Measurements from ENCODE around the gene TFAP2B.

Gene TFAP2B

DNA sequence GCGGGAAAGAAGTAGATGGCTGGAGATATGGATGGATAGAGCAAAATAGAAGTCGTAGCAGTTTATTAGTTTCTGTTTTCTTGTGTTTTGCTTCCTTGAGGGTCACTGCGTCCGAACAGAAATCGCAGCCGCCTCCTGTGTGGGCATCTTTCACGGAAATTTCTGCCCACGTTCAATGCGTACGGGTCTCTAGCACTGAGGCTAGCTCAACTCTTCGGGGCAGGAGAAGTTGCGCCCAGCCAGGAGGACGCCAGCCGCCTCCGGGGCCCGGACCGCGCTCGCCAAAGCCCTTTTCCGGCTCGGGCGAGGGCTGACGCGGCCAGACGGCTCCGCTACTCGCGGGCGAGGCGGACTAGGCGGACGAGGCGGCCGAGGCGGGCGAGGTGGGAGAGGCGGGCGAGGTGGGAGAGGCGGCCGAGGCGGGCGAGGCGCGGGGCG is 814 bp downstream of the TFAP2B start:
- no peak for DNase-seq
- TF ChIP-seq POLR2A (IDR thresholded peaks at IDR 0.05; ENCODE audit: low read length): no peak
- no peak for TF ChIP-seq GATA1 (IDR thresholded peaks at IDR 0.05; ENCODE audit: low read depth, low read length)

DNA sequence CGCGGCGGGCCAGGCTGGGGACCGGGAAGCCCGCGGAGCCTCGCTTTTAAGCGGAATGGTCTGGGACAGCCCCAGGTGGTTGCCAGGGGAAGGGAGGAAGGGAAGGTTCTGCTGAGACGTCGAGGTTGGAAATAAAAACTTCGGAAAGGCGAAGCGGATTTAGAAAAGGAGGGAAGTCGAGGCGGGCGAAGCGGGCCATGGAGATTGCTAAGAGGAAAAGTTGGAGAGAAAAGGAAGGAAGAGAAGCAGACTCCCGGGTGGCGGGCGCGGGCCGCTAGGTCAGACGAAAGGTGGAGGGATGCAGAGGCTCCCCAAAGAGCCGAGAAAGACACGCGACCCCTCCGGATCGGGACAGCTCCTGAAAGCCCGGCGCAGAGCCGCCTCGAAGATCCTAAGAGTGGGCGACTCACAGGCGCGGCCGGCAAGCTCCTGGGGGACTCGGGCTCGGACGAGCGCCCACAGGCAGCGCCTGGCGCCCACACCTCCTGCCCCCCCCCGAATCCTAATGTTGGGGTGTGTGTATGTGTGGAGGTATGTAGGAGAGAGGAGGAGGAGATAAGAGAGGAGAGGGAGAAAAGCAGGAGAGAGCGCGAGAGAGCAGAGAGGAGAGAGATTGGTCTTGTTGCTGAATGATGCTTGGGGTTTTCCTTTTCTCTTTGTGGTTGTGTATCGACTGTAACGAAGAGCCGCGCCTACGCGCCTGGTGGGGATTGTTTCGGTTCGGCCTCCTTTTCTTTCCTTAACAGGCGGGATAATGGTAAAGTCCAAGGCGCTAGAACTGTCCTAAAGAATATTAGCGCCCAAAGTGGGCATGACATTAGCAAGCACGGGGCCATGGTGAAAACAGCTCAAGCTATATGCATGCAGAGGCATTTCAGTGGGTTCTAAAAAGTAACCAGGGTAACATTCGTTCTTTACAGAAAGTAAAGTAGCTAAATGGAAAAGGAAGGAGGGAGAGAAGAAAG is 1.5 kb downstream of the TFAP2B start:
- no peak for DNase-seq
- no peak for TF ChIP-seq POLR2A (IDR thresholded peaks at IDR 0.05; ENCODE audit: low read length)
- TF ChIP-seq GATA1 (IDR thresholded peaks at IDR 0.05; ENCODE audit: low read depth, low read length): no peak

DNA sequence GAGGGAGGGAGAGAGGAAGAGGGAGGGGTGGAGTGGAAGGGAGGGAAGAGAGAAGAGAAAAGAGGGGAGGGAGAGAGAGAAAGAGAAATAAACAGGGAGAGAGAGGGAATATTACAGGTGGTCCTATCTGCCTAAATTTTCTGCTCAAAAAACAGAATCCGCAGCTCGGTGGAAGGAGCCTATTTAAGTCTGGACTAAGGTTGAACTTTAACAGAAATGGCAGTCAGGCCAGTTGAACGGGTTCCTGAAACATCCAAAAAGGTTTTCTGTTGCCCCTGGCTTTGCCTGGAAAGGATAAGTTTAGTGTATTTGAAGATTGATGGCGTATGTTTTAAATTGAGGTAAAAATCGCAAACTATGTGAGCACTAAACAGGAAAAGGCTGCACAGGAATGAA is 2.2 kb downstream of the TFAP2B start:
- TF ChIP-seq POLR2A (IDR thresholded peaks at IDR 0.05; ENCODE audit: low read length) (no peak), GATA1 (IDR thresholded peaks at IDR 0.05; ENCODE audit: low read depth, low read length) (no peak)
- DNase-seq: no peak

DNA sequence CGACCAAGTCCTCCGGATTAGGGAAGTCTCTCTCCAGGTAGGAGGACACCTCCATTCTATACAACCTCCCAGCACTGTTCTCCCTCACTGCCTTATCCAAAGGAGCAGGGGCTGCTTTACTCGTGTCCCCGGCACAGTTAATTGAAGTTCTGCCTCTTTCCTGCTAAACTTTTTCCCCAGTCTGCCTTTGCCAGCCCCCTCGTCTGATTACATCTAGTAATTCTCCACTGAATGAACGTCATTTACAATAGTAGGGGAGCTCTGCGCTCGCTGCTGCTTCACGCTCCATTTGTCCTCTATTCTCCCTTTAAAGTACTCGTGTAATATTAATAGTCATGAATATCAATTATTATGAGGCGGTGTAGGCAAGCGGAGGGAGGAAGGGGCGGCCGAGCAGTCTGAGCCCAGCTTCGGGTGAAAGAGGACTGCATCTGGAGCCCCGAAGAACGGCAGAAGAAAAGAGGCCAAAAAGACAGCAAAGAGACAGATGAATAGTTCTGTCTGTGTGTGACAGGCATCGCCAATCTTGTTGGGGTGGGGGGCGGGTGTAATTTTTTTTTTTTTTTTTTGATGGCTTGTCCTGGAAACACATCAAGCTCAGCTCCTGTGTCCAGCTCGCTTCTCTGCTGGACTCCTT is 2.9 kb downstream of the TFAP2B start:
- TF ChIP-seq POLR2A (IDR thresholded peaks at IDR 0.05; ENCODE audit: low read length) (no peak), GATA1 (IDR thresholded peaks at IDR 0.05; ENCODE audit: low read depth, low read length) (no peak)
- no peak for DNase-seq

DNA sequence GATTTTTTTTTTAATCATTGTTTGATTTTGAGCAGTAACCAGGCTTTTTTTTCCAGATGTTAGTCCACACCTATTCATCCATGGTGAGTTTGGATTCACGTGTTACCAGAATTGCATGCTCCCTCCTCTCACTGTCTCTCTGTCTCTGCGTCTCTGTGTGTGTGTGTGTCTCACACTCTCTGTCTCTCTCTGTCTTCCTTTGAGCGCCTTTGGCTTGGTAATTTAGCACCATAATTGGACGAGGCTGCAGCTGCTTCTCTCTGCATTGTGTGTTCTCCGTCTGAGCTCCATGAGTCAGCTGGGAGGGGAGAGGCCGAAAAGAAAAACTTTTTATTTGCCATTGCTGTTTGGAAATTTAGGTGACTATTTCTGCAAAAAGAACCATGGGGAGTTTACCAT is 3.4 kb downstream of the TFAP2B start:
- no peak for TF ChIP-seq POLR2A (IDR thresholded peaks at IDR 0.05; ENCODE audit: low read length)
- TF ChIP-seq GATA1 (IDR thresholded peaks at IDR 0.05; ENCODE audit: low read depth, low read length): no peak
- DNase-seq: no peak

DNA sequence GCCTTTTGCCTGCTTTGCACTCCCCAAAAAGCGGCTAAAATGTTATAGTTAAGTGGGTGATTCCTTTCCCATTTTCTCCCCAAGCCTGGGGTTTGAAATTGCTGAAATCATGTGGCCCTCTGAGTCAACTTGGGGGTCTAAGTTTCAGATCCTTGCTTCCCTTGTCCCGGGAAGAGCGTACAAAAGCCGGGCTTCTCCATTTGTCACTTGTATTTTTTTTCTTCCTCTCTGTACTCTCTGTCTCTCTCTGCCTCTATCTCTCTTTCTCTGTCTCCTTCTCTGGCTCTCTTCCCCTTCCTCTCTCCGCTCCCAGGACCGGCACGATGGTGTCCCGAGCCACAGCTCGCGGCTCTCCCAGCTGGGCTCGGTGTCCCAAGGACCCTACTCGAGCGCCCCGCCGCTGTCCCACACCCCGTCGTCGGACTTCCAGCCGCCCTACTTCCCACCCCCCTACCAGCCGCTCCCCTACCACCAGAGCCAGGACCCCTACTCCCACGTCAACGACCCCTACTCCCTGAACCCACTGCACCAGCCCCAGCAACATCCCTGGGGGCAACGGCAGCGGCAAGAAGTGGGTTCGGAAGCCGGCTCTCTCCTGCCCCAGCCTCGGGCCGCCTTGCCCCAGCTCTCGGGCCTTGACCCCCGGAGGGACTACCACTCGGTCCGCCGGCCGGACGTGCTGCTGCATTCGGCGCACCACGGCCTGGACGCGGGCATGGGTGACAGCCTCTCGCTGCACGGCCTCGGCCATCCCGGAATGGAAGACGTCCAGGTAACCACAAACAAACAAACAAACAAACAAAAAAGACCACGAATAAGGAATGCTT is 4.6 kb downstream of the TFAP2B start:
- DNase-seq: no peak
- TF ChIP-seq GATA1 (IDR thresholded peaks at IDR 0.05; ENCODE audit: low read depth, low read length): no peak
- TF ChIP-seq POLR2A (IDR thresholded peaks at IDR 0.05; ENCODE audit: low read length): no peak

DNA sequence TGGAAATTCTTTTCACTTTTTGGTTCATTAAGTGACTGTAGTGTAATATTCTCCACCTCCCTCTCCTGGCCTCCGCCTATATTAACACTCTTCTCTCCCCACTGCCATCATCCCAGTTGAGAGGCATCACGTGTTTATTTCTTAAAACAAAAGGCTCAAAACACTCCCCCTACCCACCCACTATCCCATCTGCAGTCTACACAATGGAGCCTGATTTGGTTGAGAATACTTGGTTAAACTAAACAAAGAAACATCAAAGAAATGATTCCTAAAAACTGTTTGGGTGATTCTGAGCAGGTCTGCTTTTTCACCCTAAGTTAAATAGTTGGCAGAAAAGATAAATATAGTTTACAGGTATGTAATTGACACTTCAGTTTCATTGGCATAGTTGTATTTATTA is 5.9 kb downstream of the TFAP2B start:
- no peak for DNase-seq
- no peak for TF ChIP-seq GATA1 (IDR thresholded peaks at IDR 0.05; ENCODE audit: low read depth, low read length)
- no peak for TF ChIP-seq POLR2A (IDR thresholded peaks at IDR 0.05; ENCODE audit: low read length)

DNA sequence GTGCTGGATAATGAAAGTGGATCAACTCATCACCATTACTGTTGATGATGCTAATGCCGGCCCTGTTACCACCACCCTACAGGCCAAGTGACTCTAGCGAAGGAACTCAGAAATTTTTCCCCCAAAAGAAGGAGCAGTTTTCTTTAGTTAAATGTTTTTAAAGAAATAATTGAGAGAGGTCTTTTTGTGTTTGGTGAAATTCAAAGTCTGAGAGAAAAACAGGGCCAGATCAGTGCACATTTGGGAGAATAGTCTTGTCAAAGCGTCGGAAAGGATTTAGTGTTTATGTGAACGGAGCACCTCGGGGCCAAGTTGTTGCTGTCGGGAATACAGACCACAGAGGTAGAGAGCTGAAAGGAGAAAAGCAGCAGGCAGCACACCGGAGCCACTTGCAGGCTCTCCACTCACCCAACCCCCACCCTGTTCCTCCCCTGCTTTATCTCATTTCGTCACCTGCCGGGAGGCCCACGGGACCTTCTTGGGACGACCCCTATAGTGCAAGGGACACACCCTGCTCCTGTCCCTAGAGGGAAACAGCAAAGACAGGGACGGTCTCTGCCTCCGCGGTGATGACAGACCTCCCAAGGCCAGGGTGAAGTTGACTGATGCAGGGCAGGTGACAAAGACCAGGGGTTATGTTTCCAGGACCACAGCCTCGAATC is 6.8 kb downstream of the TFAP2B start:
- DNase-seq: peak in 1 of 2 experiments; percentile 3
- no peak for TF ChIP-seq POLR2A (IDR thresholded peaks at IDR 0.05; ENCODE audit: low read length)
- TF ChIP-seq GATA1 (IDR thresholded peaks at IDR 0.05; ENCODE audit: low read depth, low read length): no peak

DNA sequence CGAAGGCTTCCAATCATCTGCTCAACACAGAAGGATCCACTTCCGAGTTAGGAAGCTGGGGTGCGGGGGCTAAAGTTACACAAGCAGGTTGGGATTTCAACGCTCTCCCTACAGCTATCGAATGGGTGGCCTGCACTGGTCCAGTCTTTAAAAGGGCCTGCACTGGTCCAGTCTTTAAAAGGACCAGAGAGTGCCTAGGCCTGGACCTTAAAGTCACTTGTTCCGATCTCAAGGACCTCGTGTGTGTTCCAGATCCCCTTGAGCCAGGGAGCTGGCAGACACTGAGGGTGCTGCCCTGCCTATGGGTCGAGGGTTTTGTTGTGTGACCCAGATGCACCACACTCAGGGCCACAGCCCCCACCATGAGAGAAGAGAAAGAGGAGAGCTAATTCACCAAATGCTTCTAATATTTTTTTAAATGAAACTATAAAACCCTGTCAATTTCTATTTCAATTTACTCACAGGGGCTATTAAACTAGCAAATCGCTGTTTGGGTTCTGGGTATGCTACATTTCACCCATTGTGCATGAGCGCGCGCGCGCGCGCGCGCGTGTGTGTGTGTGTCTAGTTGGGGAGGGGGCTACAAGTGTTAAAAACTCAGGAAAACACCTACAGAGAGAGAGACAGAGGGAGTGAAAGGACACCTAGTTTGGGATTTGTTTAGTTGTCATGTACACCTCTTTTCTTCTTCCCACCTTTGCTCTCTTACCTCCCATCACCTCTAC is 7.5 kb downstream of the TFAP2B start:
- TF ChIP-seq GATA1 (IDR thresholded peaks at IDR 0.05; ENCODE audit: low read depth, low read length) (no peak), POLR2A (IDR thresholded peaks at IDR 0.05; ENCODE audit: low read length) (no peak)
- DNase-seq: no peak

DNA sequence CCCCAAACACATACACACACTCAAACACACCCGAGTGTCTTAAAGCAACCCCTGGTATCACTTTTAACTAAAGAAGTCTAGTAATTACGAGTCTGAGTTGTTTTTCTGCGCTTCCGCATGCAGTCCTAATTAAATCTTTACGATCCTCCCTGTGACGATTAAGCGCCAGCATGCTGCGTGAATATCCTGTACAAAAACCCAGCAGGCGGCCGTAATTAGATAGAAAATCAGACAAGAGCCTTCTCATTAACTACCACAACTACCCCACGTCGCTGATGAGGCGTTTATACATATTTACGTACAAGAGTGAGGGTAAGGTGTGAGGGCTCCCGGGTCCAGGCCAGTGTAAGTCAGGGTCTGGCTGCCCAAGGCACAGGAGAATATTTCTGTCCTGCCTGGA is 8.1 kb downstream of the TFAP2B start:
- TF ChIP-seq POLR2A (IDR thresholded peaks at IDR 0.05; ENCODE audit: low read length): no peak
- no peak for TF ChIP-seq GATA1 (IDR thresholded peaks at IDR 0.05; ENCODE audit: low read depth, low read length)
- no peak for DNase-seq

DNA sequence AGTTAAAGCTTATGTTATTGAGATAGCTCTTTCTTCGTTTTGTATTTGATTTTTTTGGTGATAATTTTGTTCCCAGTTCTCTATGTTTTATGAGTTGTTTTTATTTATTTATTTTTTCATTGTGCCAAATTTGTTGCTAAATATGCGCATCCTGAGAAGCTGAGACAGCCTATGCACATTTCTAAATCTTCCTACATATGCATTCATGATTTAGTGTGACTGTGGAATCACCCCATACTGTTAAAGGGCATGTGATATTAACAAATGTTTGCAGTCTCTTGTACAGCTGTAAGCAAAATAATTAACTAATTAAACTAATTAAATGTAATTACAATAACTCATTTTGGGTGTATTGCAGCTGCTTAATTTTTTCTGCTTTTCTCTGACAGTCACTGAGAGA is 10.4 kb downstream of the TFAP2B start:
- TF ChIP-seq GATA1 (IDR thresholded peaks at IDR 0.05; ENCODE audit: low read depth, low read length): no peak
- TF ChIP-seq POLR2A (IDR thresholded peaks at IDR 0.05; ENCODE audit: low read length): no peak
- no peak for DNase-seq

DNA sequence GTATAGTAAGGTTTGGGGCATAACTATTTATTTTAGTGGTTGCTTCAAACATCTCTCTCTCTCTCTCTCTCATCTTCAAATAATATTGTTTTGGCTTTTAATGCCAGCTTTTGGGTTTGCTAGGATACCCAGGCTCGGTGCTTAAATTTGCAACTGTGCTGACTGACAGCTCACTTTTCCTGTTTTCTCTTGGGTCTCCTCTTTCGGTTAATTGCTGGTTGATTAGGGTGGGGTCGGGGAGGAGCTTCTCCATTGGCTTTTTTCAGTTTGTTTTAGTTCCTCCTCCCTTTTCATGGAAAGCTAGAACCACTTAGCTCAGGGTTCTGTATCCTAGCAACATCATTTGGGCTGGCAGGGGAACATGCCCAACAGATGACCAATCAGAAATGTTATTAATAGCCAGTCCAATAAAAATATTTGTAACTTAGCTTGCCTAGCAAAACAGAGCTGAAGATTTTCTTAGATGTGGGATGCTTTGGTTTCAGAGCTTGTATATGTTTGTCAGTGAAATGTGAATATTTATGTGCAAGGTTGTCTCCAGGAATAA is 11.3 kb downstream of the TFAP2B start:
- TF ChIP-seq POLR2A (IDR thresholded peaks at IDR 0.05; ENCODE audit: low read length) (no peak), GATA1 (IDR thresholded peaks at IDR 0.05; ENCODE audit: low read depth, low read length) (no peak)
- DNase-seq: no peak

DNA sequence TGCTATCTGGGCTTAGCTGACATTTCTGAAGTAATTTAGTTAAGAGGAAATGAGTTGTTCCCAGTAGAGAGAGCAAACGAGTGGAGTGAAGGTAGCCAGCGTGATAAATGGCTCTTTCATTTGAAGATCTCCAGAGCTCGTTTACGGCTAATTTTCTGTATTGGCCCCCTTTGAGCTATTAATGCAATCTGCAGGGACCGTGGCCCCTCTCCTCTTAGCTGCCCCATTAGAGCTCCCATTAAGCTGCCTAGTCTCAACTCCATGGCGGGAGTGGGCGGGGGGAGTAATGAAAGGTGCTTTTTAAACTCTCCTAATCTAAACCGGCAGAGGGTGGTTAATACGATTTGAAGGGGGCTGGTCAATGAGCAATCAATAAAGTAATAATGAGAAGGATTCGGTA is 12.5 kb downstream of the TFAP2B start:
- TF ChIP-seq GATA1 (IDR thresholded peaks at IDR 0.05; ENCODE audit: low read depth, low read length) (no peak), POLR2A (IDR thresholded peaks at IDR 0.05; ENCODE audit: low read length) (no peak)
- no peak for DNase-seq

All from erythroblast (primary cell).